GM06990 (cell line): ENCODE results near the gene TJP2.

Source experiments
- DNase-seq: peaks from one replicate; pipeline ENCODE4 v3.0.0-alpha.2; 2011; ENCODE audit not compliant: insufficient read length; ENCODE audit errors: extremely low read depth
- H3K27me3 ChIP-seq: replicated peaks from 2 replicates; pipeline ENCODE4 v1.6.0; 2011; ENCODE audit warnings: low read length; ENCODE audit not compliant: control insufficient read depth, insufficient read depth
- H3K36me3 ChIP-seq: 2 replicates; pipeline ENCODE4 v1.5.1; 2011; ENCODE audit warnings: low read length; ENCODE audit not compliant: control insufficient read depth, insufficient read depth
- H3K4me3 ChIP-seq: replicated peaks from 2 replicates; pipeline ENCODE4 v1.5.1; 2011; ENCODE audit warnings: low read depth, mild to moderate bottlenecking, control low read depth, low read length
- TF ChIP-seq, protein P1 (sequence below): IDR thresholded peaks from 2 replicates; pipeline ENCODE4 v1.5.1; 2011; ENCODE audit warnings: low read length, control low read depth, mild to moderate bottlenecking, inconsistent platforms; ENCODE audit not compliant: insufficient read depth, poor library complexity, severe bottlenecking

Gene TJP2

DNA sequence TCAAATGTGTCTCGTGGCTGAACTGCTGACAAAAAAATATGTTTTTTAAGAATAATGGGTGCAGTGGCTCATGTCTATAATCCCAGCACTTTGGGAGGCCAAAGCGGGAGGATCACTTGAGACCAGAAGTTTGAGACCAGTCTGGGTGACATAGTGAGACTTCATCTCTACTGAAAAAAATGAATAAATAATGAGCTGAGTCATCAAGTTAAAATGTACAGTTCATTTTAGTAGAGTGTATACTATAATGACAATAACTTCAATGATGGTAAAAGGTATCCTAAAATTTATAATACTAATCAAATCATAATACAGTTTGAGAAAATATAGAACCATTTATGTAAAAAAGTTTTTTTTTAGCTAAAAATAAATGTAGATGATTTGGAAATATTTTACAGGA, 37.9 kb upstream of the TJP2 start:
- Histone ChIP-seq H3K36me3 (no peaks in the 10 kb centered on the region), H3K4me3 (no peak overlapping the region), H3K27me3 (no peaks in the 10 kb centered on the region)
- TF ChIP-seq, protein P1, sequence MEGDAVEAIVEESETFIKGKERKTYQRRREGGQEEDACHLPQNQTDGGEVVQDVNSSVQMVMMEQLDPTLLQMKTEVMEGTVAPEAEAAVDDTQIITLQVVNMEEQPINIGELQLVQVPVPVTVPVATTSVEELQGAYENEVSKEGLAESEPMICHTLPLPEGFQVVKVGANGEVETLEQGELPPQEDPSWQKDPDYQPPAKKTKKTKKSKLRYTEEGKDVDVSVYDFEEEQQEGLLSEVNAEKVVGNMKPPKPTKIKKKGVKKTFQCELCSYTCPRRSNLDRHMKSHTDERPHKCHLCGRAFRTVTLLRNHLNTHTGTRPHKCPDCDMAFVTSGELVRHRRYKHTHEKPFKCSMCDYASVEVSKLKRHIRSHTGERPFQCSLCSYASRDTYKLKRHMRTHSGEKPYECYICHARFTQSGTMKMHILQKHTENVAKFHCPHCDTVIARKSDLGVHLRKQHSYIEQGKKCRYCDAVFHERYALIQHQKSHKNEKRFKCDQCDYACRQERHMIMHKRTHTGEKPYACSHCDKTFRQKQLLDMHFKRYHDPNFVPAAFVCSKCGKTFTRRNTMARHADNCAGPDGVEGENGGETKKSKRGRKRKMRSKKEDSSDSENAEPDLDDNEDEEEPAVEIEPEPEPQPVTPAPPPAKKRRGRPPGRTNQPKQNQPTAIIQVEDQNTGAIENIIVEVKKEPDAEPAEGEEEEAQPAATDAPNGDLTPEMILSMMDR = no peak
- DNase-seq = no peak

DNA sequence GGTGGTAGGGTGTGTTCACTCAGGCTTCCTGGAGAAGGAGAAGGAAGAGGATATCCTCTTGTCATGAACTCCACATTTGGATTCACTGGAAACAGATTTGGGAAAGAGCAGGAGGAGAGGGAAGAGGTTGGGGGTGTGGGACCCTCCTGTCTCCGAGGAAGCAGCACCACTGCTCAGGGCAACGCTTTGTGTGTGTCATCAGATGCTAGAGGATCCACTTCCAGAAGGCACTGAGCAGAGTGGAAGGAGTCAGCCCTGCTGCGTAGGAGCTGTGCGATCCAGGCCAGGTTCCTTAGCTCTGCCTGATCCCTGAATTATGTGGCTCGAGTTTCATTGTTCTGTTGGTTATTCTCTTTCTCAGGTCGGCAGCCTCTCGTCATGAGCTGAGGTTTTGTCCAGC, 37.3 kb upstream of the TJP2 start:
- TF ChIP-seq, protein P1 = no peak
- no peak for DNase-seq
- H3K36me3 ChIP-seq = no peaks in the 10 kb centered on the region
- H3K27me3 ChIP-seq = no peaks in the 10 kb centered on the region
- H3K4me3 ChIP-seq = no peak overlapping the region

DNA sequence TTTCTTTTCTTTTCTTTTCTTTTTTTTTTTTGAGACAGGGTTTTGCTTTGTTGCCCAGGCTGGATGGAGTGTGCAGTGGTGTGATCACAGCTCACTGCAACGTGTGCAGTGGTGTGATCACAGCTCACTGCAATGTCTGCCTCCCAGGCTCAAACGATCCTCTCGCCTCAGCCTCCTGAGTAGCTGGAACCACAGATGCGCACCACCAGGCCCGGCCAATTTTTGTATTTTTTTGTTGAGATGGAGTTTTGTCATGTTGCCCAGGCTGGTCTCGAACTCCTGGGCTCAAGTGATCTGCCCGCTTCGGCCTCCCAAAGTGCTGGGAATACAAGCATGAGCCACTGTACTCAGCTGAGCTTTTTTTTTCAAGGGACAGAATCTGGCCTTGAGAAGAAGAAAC, 36.8 kb upstream of the TJP2 start:
- H3K36me3 ChIP-seq = no peaks in the 10 kb centered on the region
- H3K27me3 ChIP-seq = no peaks in the 10 kb centered on the region
- TF ChIP-seq, protein P1 = no peak
- H3K4me3 ChIP-seq = no peak overlapping the region
- no peak for DNase-seq

DNA sequence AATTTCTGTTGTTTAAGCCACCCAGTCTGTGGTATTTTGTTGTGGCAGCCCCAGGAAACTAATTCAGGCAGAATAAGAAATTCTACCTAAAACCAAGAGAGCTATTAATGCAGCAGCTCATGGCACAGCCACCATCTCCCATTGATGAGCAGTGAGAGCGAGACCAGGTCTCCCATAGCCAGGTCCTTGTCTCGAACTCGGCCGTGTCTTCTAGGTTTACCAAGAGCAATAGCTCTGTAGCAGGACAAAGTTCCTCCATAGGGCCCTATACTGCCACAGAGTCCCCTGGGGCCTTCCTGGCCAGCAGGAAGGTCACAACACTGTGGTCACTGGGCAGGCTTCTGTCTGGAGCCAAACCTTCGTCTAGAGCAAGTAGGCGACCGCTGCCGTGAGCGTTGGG, 34.5 kb upstream of the TJP2 start:
- DNase-seq = no peak
- Histone ChIP-seq H3K27me3 (no peaks in the 10 kb centered on the region), H3K36me3 (no peaks in the 10 kb centered on the region), H3K4me3 (no peak overlapping the region)
- TF ChIP-seq, protein P1 = no peak

DNA sequence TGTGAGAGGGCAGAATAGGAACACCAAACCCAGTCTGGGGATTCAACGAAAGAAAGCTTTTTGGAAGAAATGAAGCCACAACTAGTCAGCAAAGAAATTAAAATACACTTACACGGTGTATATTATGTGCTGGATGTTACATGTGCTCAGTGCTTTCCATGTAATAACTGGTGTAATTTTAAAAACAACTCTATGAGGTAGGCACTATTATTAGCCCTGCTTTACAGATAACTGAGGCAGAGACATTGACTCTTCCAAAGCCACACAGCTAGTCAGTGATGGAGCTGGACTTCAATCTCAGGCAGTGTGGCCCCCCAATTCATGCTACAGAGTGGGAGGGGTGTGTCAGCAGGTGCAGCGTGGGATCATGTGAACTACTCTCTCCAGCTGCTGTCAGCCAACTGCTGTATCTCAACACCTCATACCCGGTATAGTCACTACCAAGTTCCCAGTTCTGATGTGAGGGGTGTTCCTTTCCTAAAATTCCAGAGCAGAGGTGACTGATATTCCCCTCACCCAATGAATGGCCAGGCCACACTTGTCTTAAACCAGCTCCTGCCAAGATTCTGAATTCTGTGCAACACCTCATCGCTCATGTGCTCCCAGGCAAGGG, 33.8 kb upstream of the TJP2 start:
- no peak for DNase-seq
- no peaks in the 10 kb centered on the region for H3K27me3 ChIP-seq
- no peak overlapping the region for H3K4me3 ChIP-seq
- TF ChIP-seq, protein P1 = no peak
- H3K36me3 ChIP-seq = no peaks in the 10 kb centered on the region

DNA sequence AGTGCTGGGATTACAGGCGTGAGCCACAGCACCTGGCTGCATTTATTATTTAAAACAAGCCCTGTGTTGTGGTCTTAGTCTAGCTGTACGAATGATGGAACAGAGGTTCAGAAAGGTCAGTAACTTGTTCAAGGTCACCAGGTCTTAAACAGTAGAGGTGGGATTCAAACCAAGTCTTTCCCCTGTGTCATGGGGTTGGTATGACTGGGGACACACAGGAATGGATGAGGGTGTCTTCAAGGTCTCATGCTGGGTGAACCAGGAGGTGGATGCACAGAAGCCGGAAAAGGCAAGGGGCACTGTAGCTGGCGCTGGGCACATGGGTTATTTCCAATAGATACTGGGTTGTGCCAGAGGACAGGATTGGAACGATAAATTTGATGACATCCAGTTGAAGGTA, 32.2 kb upstream of the TJP2 start:
- Histone ChIP-seq H3K4me3 (no peak overlapping the region), H3K27me3 (no peaks in the 10 kb centered on the region), H3K36me3 (no peaks in the 10 kb centered on the region)
- DNase-seq = no peak
- TF ChIP-seq, protein P1 = no peak
